ENCODE data around the gene ZNF883. TPM values are rescaled to one million over a fixed set of nuclear protein-coding genes. Genes with fewer than 3 reads are reported as not detected.

Gene ZNF883
- total RNA-seq, 2 experiments from 2014 or later: 0.30 to 0.31 TPM

- intact Hi-C loops (cut with DNase I, micrococcal nuclease): no loop called here
- ChIA-PET CTCF (no interaction called here), POLR2A (no interaction called here)
- Histone ChIP-seq H3K4me1 (ENCODE audit: insufficient read depth, low read length) (no peaks in the 10 kb centered on the region), H3K9me3 (ENCODE audit: control insufficient read depth in 1 of 2, insufficient read depth in 1 of 2, low read length in 2 of 2) (no peaks in the 10 kb centered on the region), H3K4me3 (ENCODE audit: low read length) (no peak overlapping the region), H3K27me3 (ENCODE audit: control insufficient read depth in 1 of 2, insufficient read depth in 2 of 2, low read length in 2 of 2) (no peaks in the 10 kb centered on the region), H3K36me3 (ENCODE audit: insufficient read depth, low read length) (no peaks in the 10 kb centered on the region), H3K27ac (ENCODE audit: low read depth in 1 of 2, low read length in 2 of 2) (no peak overlapping the region)
- Mint-ChIP-seq H3K36me3 (ENCODE audit: low read depth) (no peaks in the 10 kb centered on the region), H3K27ac (no peak overlapping the region), H3K4me1 (ENCODE audit: low read depth) (no peaks in the 10 kb centered on the region), H3K4me3 (no peak overlapping the region), H3K9me3 (no peaks in the 10 kb centered on the region), H3K27me3 (peaks cover 18% of the 10 kb centered on the region)
- DNase-seq: no peak
- no peak for ATAC-seq (ENCODE audit: poor library complexity)
- no peak for TF ChIP-seq CTCF (IDR thresholded peaks at IDR 0.05)
These were observed 97.5 kb downstream of the ZNF883 start for GRCh38 chr9:112914524-112914923.

- Mint-ChIP-seq H3K4me3 (no peak overlapping the region), H3K36me3 (ENCODE audit: low read depth) (no peaks in the 10 kb centered on the region), H3K9me3 (no peaks in the 10 kb centered on the region), H3K4me1 (ENCODE audit: low read depth) (no peaks in the 10 kb centered on the region), H3K27me3 (peaks cover 13% of the 10 kb centered on the region), H3K27ac (no peak overlapping the region)
- Histone ChIP-seq H3K27me3 (ENCODE audit: control insufficient read depth in 1 of 2, insufficient read depth in 2 of 2, low read length in 2 of 2) (no peaks in the 10 kb centered on the region), H3K4me1 (ENCODE audit: insufficient read depth, low read length) (no peaks in the 10 kb centered on the region), H3K9me3 (ENCODE audit: control insufficient read depth in 1 of 2, insufficient read depth in 1 of 2, low read length in 2 of 2) (no peaks in the 10 kb centered on the region), H3K36me3 (ENCODE audit: insufficient read depth, low read length) (no peaks in the 10 kb centered on the region), H3K27ac (ENCODE audit: low read depth in 1 of 2, low read length in 2 of 2) (no peak overlapping the region), H3K4me3 (ENCODE audit: low read length) (no peak overlapping the region)
- no peak for TF ChIP-seq CTCF (IDR thresholded peaks at IDR 0.05)
- no peak for DNase-seq
- ChIA-PET POLR2A (no interaction called here), CTCF (no interaction called here)
- no peak for ATAC-seq (ENCODE audit: poor library complexity)
- intact Hi-C loops (cut with DNase I, micrococcal nuclease): no loop called here
These were observed 98.7 kb downstream of the ZNF883 start for GRCh38 chr9:112913326-112913725.

DNA sequence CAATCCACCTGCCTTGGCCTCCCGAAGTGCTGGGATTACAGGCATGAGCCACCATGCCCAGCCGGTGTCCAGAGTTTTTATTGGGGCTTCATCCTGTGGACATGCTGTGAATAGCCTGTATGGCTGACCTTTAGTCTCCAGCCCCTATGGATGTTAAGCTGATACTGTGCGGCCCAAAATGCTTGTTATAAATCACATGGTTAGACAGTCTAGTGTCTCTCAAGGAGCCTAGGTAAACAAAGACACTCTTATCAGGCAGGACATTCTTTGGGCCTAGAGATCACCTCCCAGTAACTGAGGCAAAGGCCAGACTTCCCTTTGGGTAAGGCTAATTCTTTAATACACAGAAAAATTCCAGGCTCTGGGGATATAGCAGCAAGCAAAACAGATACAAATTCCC is 99.4 kb downstream of the ZNF883 start:
- ATAC-seq (ENCODE audit: poor library complexity) (no peak), DNase-seq (no peak)
- H3K9me3 Mint-ChIP-seq: no peaks in the 10 kb centered on the region
- no peaks in the 10 kb centered on the region for H3K36me3 ChIP-seq (ENCODE audit: insufficient read depth, low read length)
- H3K9me3 ChIP-seq (ENCODE audit: control insufficient read depth in 1 of 2, insufficient read depth in 1 of 2, low read length in 2 of 2): no peaks in the 10 kb centered on the region
- no peak overlapping the region for H3K4me3 Mint-ChIP-seq
- no peaks in the 10 kb centered on the region for H3K4me1 ChIP-seq (ENCODE audit: insufficient read depth, low read length)
- no peaks in the 10 kb centered on the region for H3K27me3 ChIP-seq (ENCODE audit: control insufficient read depth in 1 of 2, insufficient read depth in 2 of 2, low read length in 2 of 2)
- H3K4me1 Mint-ChIP-seq (ENCODE audit: low read depth): no peaks in the 10 kb centered on the region
- H3K36me3 Mint-ChIP-seq (ENCODE audit: low read depth): no peaks in the 10 kb centered on the region
- intact Hi-C loops (cut with DNase I, micrococcal nuclease): no loop called here
- H3K4me3 ChIP-seq (ENCODE audit: low read length): no peak overlapping the region
- H3K27ac Mint-ChIP-seq: no peak overlapping the region
- CTCF ChIA-PET: no interaction called here
- POLR2A ChIA-PET: no interaction called here
- no peak for TF ChIP-seq CTCF (IDR thresholded peaks at IDR 0.05)
- H3K27me3 Mint-ChIP-seq: peaks cover 15% of the 10 kb centered on the region
- H3K27ac ChIP-seq (ENCODE audit: low read depth in 1 of 2, low read length in 2 of 2): no peak overlapping the region
